Hepatocyte (in vitro differentiated cells): ENCODE results near the gene CHST11. TPM values are rescaled to one million over a fixed set of nuclear protein-coding genes. Genes with fewer than 3 reads are reported as not detected.

Experiments
- DNase-seq: peaks from one replicate; pipeline ENCODE4 v3.0.0-alpha.2; 2016; ENCODE audit warnings: low spot score
- H2AFZ ChIP-seq: fragments of 200-600 bp; sonication (generic); 2 replicates; pipeline ENCODE4 v1.6.0; 2016; ENCODE audit warnings: antibody characterized with exemption, mild to moderate bottlenecking
- H3K27ac ChIP-seq: fragments of 200-600 bp; sonication (generic); 2 replicates; pipeline ENCODE4 v1.5.1; 2016; ENCODE audit warnings: mild to moderate bottlenecking
- H3K27me3 ChIP-seq: fragments of 200-600 bp; sonication (generic); 2 replicates; pipeline ENCODE4 v1.6.1; 2016
- H3K36me3 ChIP-seq: fragments of 200-600 bp; sonication (generic); replicated peaks from 2 replicates; pipeline ENCODE4 v1.5.1; 2016; ENCODE audit warnings: low read depth; ENCODE audit not compliant: insufficient read depth
- H3K4me1 ChIP-seq: fragments of 200-600 bp; sonication (generic); 2 replicates; pipeline ENCODE4 v1.5.1; 2016; ENCODE audit warnings: mild to moderate bottlenecking, moderate library complexity; ENCODE audit not compliant: insufficient read depth
- H3K4me2 ChIP-seq: fragments of 200-600 bp; sonication (generic); 2 replicates; pipeline ENCODE4 v1.6.0; 2016
- H3K4me3 ChIP-seq: fragments of 200-600 bp; sonication (generic); 2 replicates; pipeline ENCODE4 v1.5.1; 2016; ENCODE audit warnings: mild to moderate bottlenecking
- H3K79me2 ChIP-seq: fragments of 200-600 bp; sonication (generic); 2 replicates; pipeline ENCODE4 v1.6.0; 2017; ENCODE audit warnings: mild to moderate bottlenecking
- H3K9me2 ChIP-seq: fragments of 200-600 bp; sonication (generic); replicated peaks from 2 replicates; pipeline ENCODE4 v1.6.0; 2017; ENCODE audit warnings: mild to moderate bottlenecking; ENCODE audit not compliant: insufficient read depth
- H3K9me3 ChIP-seq: fragments of 200-600 bp; sonication (generic); 2 replicates; pipeline ENCODE4 v1.5.1; 2016; ENCODE audit warnings: low read depth, mild to moderate bottlenecking
- H4K20me1 ChIP-seq: fragments of 200-600 bp; sonication (generic); 2 replicates; pipeline ENCODE4 v1.6.0; 2016; ENCODE audit warnings: mild to moderate bottlenecking; ENCODE audit not compliant: insufficient read depth, poor library complexity, severe bottlenecking
- CTCF ChIP-seq: fragments of 200-600 bp; sonication (generic); IDR thresholded peaks from 2 replicates; pipeline ENCODE4 v1.5.1; 2016; ENCODE audit warnings: antibody characterized with exemption, mild to moderate bottlenecking; ENCODE audit not compliant: poor library complexity
- EZH2 ChIP-seq: fragments of 200-600 bp; sonication (generic); IDR thresholded peaks from 2 replicates; pipeline ENCODE4 v1.6.1; 2016; ENCODE audit warnings: antibody characterized with exemption, mild to moderate bottlenecking, borderline replicate concordance
- EZH2phosphoT487 ChIP-seq: fragments of 200-600 bp; sonication (generic); IDR thresholded peaks from one replicate; pipeline ENCODE4 v1.6.1; 2018; ENCODE audit warnings: antibody characterized with exemption, mild to moderate bottlenecking, low read depth, moderate library complexity; ENCODE audit not compliant: unreplicated experiment, severe bottlenecking
- WGBS: methylation state at CpG from one replicate; pipeline ENCODE4 v1.1.6; 2016; ENCODE audit warnings: low lambda C conversion rate; ENCODE audit errors: missing lambda C conversion rate; 5-methylcytosine and 5-hydroxymethylcytosine counted together
- polyA plus RNA-seq: library from polyadenylated mRNA; unstranded; fragments of >200 nt; fragmentation: Nextera tagmentation; extraction: Ambion mirVana; gene quantifications from 2 replicates; pipeline ENCODE4 v1.2.1, GENCODE V29; 2016
- total RNA-seq: library from RNA; depleted of rRNA; stranded (reverse); fragments of >200 nt; gene quantifications from 2 replicates; pipeline ENCODE4 v1.2.3, GENCODE V29; 2014

CHST11 gene
- total and polyA plus RNA-seq, 2 experiments from 2014 or later, result 5.2 to 8.9 TPM

- WGBS, result 90% methylated on average over 7 of the region's 7 CpGs
- Histone ChIP-seq H4K20me1 (no peaks in the 10 kb centered on the region), H3K27me3 (no peaks in the 10 kb centered on the region), H3K4me2 (no peak overlapping the region), H3K4me3 (no peak overlapping the region), H3K79me2 (no peaks in the 10 kb centered on the region), H3K4me1 (no peaks in the 10 kb centered on the region), H3K27ac (no peak overlapping the region), H3K9me3 (no peaks in the 10 kb centered on the region), H3K9me2 (no peaks in the 10 kb centered on the region), H3K36me3 (no peaks in the 10 kb centered on the region), H2AFZ (no peak overlapping the region)
- no peak for DNase-seq
- TF ChIP-seq EZH2 (no peak), CTCF (no peak), EZH2phosphoT487 (no peak)
Measured at GRCh38 chr12:104651811-104652210, 195.1 kb downstream of the CHST11 start.

GRCh38 chr12:104652358-104652757, 195.6 kb downstream of the CHST11 start:
- WGBS, result 87% methylated on average over 5 of the region's 5 CpGs

GRCh38 chr12:104652910-104653309, 196.2 kb downstream of the CHST11 start:
- Histone ChIP-seq H3K27me3 (no peaks in the 10 kb centered on the region), H3K36me3 (no peaks in the 10 kb centered on the region), H3K4me2 (no peak overlapping the region), H3K4me3 (no peak overlapping the region), H3K27ac (no peak overlapping the region), H3K9me2 (no peaks in the 10 kb centered on the region), H2AFZ (no peak overlapping the region), H4K20me1 (no peaks in the 10 kb centered on the region), H3K4me1 (no peaks in the 10 kb centered on the region), H3K79me2 (no peaks in the 10 kb centered on the region), H3K9me3 (no peaks in the 10 kb centered on the region)
- WGBS, result 95% methylated on average over 7 of the region's 7 CpGs
- DNase-seq, result no peak
- no peak for TF ChIP-seq EZH2
- no peak for TF ChIP-seq CTCF
- no peak for TF ChIP-seq EZH2phosphoT487

More at GRCh38 chr12:104652358-104652757, 195.6 kb downstream of the CHST11 start:
- H3K9me3 ChIP-seq, result no peaks in the 10 kb centered on the region
- H3K4me2 ChIP-seq, result no peak overlapping the region
- no peaks in the 10 kb centered on the region for H3K4me1 ChIP-seq
- H3K27me3 ChIP-seq, result no peaks in the 10 kb centered on the region
- no peak for DNase-seq
- TF ChIP-seq EZH2phosphoT487 (no peak), CTCF (no peak), EZH2 (no peak)
- no peaks in the 10 kb centered on the region for H3K36me3 ChIP-seq
- H3K9me2 ChIP-seq, result no peaks in the 10 kb centered on the region
- H2AFZ ChIP-seq, result no peak overlapping the region
- H3K79me2 ChIP-seq, result no peaks in the 10 kb centered on the region
- no peaks in the 10 kb centered on the region for H4K20me1 ChIP-seq
- H3K27ac ChIP-seq, result no peak overlapping the region
- no peak overlapping the region for H3K4me3 ChIP-seq
